ENCODE data around the gene SLC6A19.

GRCh38 chr5:1159341-1159675, 42.1 kb upstream of the SLC6A19 start:
- TF ChIP-seq EP300 (IDR thresholded peaks at IDR 0.05) (no peak), CTCF (IDR thresholded peaks at IDR 0.05) (no peak), POLR2A (IDR thresholded peaks at IDR 0.05) (no peak)

All from tibial nerve (tissue), 4 donors.